Measurements from ENCODE around the gene SPAG9.

The SPAG9 gene

GRCh38 chr17:50976951-50977472, 143.7 kb downstream of the SPAG9 start:
- TF ChIP-seq PKNOX1 (IDR thresholded peaks at IDR 0.05) (no peak), TARDBP (IDR thresholded peaks at IDR 0.05) (no peak), FOXM1 (IDR thresholded peaks at IDR 0.05; ENCODE audit: borderline replicate concordance) (no peak), ELF4 (IDR thresholded peaks at IDR 0.05) (no peak), ARNT (IDR thresholded peaks at IDR 0.05) (no peak), LEF1 (IDR thresholded peaks at IDR 0.05; ENCODE audit: borderline replicate concordance) (no peak), ZNF384 (IDR thresholded peaks at IDR 0.05) (no peak), BHLHE40 (IDR thresholded peaks at IDR 0.05; ENCODE audit: borderline replicate concordance) (no peak)
- no peak for DNase-seq (ENCODE audit: extremely low spot score)
- CTCF ChIA-PET, result interaction anchor here (1.0 kb wide), 1 partner anchor 113 kb away, joined by 4 read pairs; no protein-coding TSS in a partner anchor
- POLR2A ChIA-PET, result interaction anchor here (0.6 kb wide), 1 partner anchor 10 kb away, joined by 3 read pairs; no protein-coding TSS in a partner anchor

- CTCF ChIA-PET, result interaction anchor here (1.0 kb wide), 1 partner anchor 110 kb away, joined by 3 read pairs; no protein-coding TSS in a partner anchor
- no peak for DNase-seq (ENCODE audit: extremely low spot score)
- POLR2A ChIA-PET, result interaction anchor here (1.7 kb wide), 1 partner anchor 107 kb away, joined by 5 read pairs; the partner anchor contains the start of gene TOB1
- TF ChIP-seq ELF4 (IDR thresholded peaks at IDR 0.05), result no peak
- no peak for TF ChIP-seq L3MBTL2 (conservative IDR thresholded peaks at IDR 0.05)
- TF ChIP-seq LEF1 (IDR thresholded peaks at IDR 0.05; ENCODE audit: borderline replicate concordance), result no peak
- no peak for TF ChIP-seq SP1 (IDR thresholded peaks at IDR 0.05)
- TF ChIP-seq CTBP1 (IDR thresholded peaks at IDR 0.05; ENCODE audit: borderline replicate concordance), result no peak
- no peak for TF ChIP-seq HDGF (IDR thresholded peaks at IDR 0.05; ENCODE audit: borderline replicate concordance)
- no peak for TF ChIP-seq FOXK2 (IDR thresholded peaks at IDR 0.05)
- no peak for TF ChIP-seq FOXA1 (IDR thresholded peaks at IDR 0.05)
- no peak for TF ChIP-seq BHLHE40 (IDR thresholded peaks at IDR 0.05; ENCODE audit: borderline replicate concordance)
- no peak for TF ChIP-seq FOXM1 (IDR thresholded peaks at IDR 0.05; ENCODE audit: borderline replicate concordance)
- no peak for TF ChIP-seq SUZ12 (IDR thresholded peaks at IDR 0.05)
- TF ChIP-seq TARDBP (IDR thresholded peaks at IDR 0.05), result no peak
- TF ChIP-seq PKNOX1 (IDR thresholded peaks at IDR 0.05), result no peak
- TF ChIP-seq ARNT (IDR thresholded peaks at IDR 0.05), result no peak
- no peak for TF ChIP-seq ZNF384 (IDR thresholded peaks at IDR 0.05)
- no peak for TF ChIP-seq NFRKB (IDR thresholded peaks at IDR 0.05)
Observed at GRCh38 chr17:50973557-50974494, 146.8 kb downstream of the SPAG9 start.

GRCh38 chr17:50972577-50972976, 148.1 kb downstream of the SPAG9 start:
- DNase-seq (ENCODE audit: extremely low spot score), result no peak
- POLR2A ChIA-PET, result interaction anchor here (1.7 kb wide), 1 partner anchor 106 kb away, joined by 5 read pairs; the partner anchor contains the start of gene TOB1
- TF ChIP-seq SUZ12 (IDR thresholded peaks at IDR 0.05) (no peak), ELF4 (IDR thresholded peaks at IDR 0.05) (no peak), L3MBTL2 (conservative IDR thresholded peaks at IDR 0.05) (no peak), FOXA1 (IDR thresholded peaks at IDR 0.05) (no peak), ZNF384 (IDR thresholded peaks at IDR 0.05) (no peak), NFRKB (IDR thresholded peaks at IDR 0.05) (no peak), CTBP1 (IDR thresholded peaks at IDR 0.05; ENCODE audit: borderline replicate concordance) (no peak), ARNT (IDR thresholded peaks at IDR 0.05) (no peak), PKNOX1 (IDR thresholded peaks at IDR 0.05) (no peak), FOXM1 (IDR thresholded peaks at IDR 0.05; ENCODE audit: borderline replicate concordance) (no peak), FOXK2 (IDR thresholded peaks at IDR 0.05) (no peak), HDGF (IDR thresholded peaks at IDR 0.05; ENCODE audit: borderline replicate concordance) (no peak), SP1 (IDR thresholded peaks at IDR 0.05) (no peak), LEF1 (IDR thresholded peaks at IDR 0.05; ENCODE audit: borderline replicate concordance) (no peak), TARDBP (IDR thresholded peaks at IDR 0.05) (no peak), BHLHE40 (IDR thresholded peaks at IDR 0.05; ENCODE audit: borderline replicate concordance) (no peak)
- CTCF ChIA-PET, result no interaction called here

- no peak for TF ChIP-seq ELF4 (IDR thresholded peaks at IDR 0.05)
- DNase-seq (ENCODE audit: extremely low spot score), result no peak
- CTCF ChIA-PET, result no interaction called here
- POLR2A ChIA-PET, result no interaction called here
Observed at GRCh38 chr17:50967795-50968194, 152.9 kb downstream of the SPAG9 start.

GRCh38 chr17:50966163-50966666, 154.5 kb downstream of the SPAG9 start:
- ChIA-PET CTCF (no interaction called here), POLR2A (interaction anchor here (0.6 to 0.9 kb wide), 2 partner anchors 11 to 187 kb away, joined by 3 read pairs; partner anchors contain the start of gene NME1)
- TF ChIP-seq FOXM1 (IDR thresholded peaks at IDR 0.05; ENCODE audit: borderline replicate concordance), result no peak
- TF ChIP-seq SUZ12 (IDR thresholded peaks at IDR 0.05), result no peak
- no peak for TF ChIP-seq LEF1 (IDR thresholded peaks at IDR 0.05; ENCODE audit: borderline replicate concordance)
- TF ChIP-seq L3MBTL2 (conservative IDR thresholded peaks at IDR 0.05), result no peak
- no peak for TF ChIP-seq TARDBP (IDR thresholded peaks at IDR 0.05)
- TF ChIP-seq ELF4 (IDR thresholded peaks at IDR 0.05), result no peak
- no peak for TF ChIP-seq SP1 (IDR thresholded peaks at IDR 0.05)
- TF ChIP-seq FOXA1 (IDR thresholded peaks at IDR 0.05), result no peak
- TF ChIP-seq FOXK2 (IDR thresholded peaks at IDR 0.05), result no peak
- TF ChIP-seq HDGF (IDR thresholded peaks at IDR 0.05; ENCODE audit: borderline replicate concordance), result no peak
- no peak for TF ChIP-seq CTBP1 (IDR thresholded peaks at IDR 0.05; ENCODE audit: borderline replicate concordance)
- TF ChIP-seq ZNF384 (IDR thresholded peaks at IDR 0.05), result no peak
- TF ChIP-seq PKNOX1 (IDR thresholded peaks at IDR 0.05), result no peak
- no peak for TF ChIP-seq BHLHE40 (IDR thresholded peaks at IDR 0.05; ENCODE audit: borderline replicate concordance)
- TF ChIP-seq ARNT (IDR thresholded peaks at IDR 0.05), result no peak
- TF ChIP-seq NFRKB (IDR thresholded peaks at IDR 0.05), result no peak
- no peak for DNase-seq (ENCODE audit: extremely low spot score)

Data from HEK293T (cell line).